Sigmoid colon (tissue), 3 donors: ENCODE results near the gene RIPOR1.

Experiments
- POLR2A ChIP-seq, 2 donors: fragments of 450-650 bp; IDR thresholded peaks; one replicate each; pipeline ENCODE4 v1.6.1; 2016; ENCODE audit warnings: antibody characterized with exemption in 2 of 2, mild to moderate bottlenecking in 2 of 2, moderate library complexity in 2 of 2
- TF ChIP-seq, protein P1 (sequence below), 4 experiments: fragments of 450-650 bp in 3 of 4; fragments of 200-600 bp in 1 of 4; IDR thresholded peaks; one replicate each; pipeline ENCODE4 v1.5.1; 2016 to 2019; ENCODE audit warnings: antibody characterized with exemption in 4 of 4, mild to moderate bottlenecking in 3 of 4, moderate library complexity in 2 of 4

DNA sequence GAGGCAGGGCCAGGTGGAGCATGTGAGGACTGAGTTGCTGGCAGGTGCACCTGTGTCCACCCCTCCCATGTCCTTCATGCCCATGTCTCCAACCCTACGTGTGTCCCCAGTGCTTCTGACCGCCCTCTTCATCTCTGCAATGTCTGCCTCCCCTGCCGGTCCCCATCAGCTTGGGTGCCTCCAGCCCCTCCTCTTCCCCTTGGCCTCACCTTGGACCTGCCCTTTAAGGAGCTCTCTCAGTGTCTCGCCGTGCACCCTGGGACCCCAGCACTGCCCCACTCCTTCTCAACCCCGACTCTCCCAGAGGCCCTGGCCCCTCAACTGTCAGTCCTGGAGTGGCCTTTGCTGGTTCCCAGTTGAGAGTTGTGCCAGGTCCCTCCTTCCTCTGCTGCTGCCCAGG is 15.0 kb downstream of the RIPOR1 start:
- TF ChIP-seq, protein P1, sequence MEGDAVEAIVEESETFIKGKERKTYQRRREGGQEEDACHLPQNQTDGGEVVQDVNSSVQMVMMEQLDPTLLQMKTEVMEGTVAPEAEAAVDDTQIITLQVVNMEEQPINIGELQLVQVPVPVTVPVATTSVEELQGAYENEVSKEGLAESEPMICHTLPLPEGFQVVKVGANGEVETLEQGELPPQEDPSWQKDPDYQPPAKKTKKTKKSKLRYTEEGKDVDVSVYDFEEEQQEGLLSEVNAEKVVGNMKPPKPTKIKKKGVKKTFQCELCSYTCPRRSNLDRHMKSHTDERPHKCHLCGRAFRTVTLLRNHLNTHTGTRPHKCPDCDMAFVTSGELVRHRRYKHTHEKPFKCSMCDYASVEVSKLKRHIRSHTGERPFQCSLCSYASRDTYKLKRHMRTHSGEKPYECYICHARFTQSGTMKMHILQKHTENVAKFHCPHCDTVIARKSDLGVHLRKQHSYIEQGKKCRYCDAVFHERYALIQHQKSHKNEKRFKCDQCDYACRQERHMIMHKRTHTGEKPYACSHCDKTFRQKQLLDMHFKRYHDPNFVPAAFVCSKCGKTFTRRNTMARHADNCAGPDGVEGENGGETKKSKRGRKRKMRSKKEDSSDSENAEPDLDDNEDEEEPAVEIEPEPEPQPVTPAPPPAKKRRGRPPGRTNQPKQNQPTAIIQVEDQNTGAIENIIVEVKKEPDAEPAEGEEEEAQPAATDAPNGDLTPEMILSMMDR (IDR thresholded peaks at IDR 0.05): no peak
- TF ChIP-seq POLR2A (IDR thresholded peaks at IDR 0.05): no peak
